ENCODE measurements around the gene MRPL28. TPM values are rescaled to one million over a fixed set of nuclear protein-coding genes. Genes with fewer than 3 reads are reported as not detected.

MRPL28 gene
- total RNA-seq, 1 experiment from 2014 or later: 242 TPM

DNA sequence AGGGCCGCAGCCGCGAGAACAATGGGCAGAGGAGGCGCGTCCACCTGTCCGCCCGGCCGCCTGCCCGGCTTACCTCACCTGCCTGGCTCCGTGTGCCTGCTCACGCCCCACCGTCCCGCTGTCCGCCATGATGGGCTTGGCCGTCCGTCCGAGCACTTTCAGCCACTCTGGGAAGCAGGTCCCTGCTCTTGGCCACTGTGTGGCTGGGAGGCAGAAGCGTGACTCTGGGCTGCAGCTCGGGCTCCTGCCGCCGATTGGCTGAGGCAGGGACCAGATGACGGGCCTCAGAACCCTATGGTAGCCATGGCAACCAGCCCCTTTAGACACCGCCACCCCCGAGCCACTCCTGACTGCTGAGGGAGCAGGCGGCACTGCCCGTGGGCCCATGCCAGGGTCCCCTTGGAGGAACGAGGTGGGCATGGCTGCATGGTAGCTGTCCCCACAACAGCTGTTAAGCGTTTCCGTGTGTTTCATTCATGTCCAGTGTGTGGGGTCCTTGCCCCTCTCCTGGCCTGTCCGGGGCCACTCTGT is 8.9 kb downstream of the MRPL28 start:
- Histone ChIP-seq H3K4me3 (ENCODE audit: insufficient read depth, low read depth, low read length) (no peak overlapping the region), H3K27me3 (ENCODE audit: control insufficient read depth, insufficient read depth, low read length) (no peaks in the 10 kb centered on the region), H3K36me3 (replicated peaks; ENCODE audit: control insufficient read depth, insufficient read depth, low read length) (no peaks in the 10 kb centered on the region)
- DNase-seq: peak; percentile 79

DNA sequence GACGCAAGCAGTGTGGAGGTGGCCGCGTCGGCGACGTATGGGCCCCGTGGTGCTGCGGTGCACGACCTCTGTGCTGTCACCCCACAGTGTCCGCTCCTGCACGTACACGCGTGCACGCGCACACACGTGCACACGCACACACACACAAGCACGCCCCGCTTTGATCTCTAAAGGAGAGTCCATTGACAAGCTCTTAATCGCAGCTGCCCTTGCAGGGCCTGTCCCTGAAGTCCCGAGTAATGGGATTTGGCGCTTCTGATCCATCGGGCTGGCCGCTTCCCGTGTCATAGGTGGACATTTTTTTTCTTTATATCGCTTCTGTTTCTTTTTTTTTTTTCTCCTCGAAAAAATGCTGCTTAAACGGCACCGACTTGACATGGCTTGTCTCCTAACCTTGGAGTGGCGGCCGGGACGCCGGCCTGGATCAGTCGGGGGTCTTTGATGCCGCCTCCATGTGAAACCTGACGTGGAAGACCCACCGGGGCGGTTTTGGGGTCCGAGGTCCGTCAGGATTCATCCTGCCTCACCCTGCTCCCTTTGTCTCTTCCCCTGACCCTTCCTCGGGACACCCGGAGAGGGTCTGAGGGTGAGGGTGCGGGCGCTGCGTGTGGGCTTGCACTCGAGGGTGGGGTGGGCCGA is 9.5 kb downstream of the MRPL28 start:
- H3K27me3 ChIP-seq (ENCODE audit: control insufficient read depth, insufficient read depth, low read length): no peaks in the 10 kb centered on the region
- H3K4me3 ChIP-seq (ENCODE audit: insufficient read depth, low read depth, low read length): no peak overlapping the region
- no peaks in the 10 kb centered on the region for H3K36me3 ChIP-seq (replicated peaks; ENCODE audit: control insufficient read depth, insufficient read depth, low read length)
- no peak for DNase-seq

GRCh38 chr16:359871-360697 is 10.3 kb downstream of the MRPL28 start:
- no peak overlapping the region for H3K4me3 ChIP-seq (ENCODE audit: insufficient read depth, low read depth, low read length)
- no peak for DNase-seq
- H3K36me3 ChIP-seq (replicated peaks; ENCODE audit: control insufficient read depth, insufficient read depth, low read length): no peaks in the 10 kb centered on the region
- H3K27me3 ChIP-seq (ENCODE audit: control insufficient read depth, insufficient read depth, low read length): no peaks in the 10 kb centered on the region

DNA sequence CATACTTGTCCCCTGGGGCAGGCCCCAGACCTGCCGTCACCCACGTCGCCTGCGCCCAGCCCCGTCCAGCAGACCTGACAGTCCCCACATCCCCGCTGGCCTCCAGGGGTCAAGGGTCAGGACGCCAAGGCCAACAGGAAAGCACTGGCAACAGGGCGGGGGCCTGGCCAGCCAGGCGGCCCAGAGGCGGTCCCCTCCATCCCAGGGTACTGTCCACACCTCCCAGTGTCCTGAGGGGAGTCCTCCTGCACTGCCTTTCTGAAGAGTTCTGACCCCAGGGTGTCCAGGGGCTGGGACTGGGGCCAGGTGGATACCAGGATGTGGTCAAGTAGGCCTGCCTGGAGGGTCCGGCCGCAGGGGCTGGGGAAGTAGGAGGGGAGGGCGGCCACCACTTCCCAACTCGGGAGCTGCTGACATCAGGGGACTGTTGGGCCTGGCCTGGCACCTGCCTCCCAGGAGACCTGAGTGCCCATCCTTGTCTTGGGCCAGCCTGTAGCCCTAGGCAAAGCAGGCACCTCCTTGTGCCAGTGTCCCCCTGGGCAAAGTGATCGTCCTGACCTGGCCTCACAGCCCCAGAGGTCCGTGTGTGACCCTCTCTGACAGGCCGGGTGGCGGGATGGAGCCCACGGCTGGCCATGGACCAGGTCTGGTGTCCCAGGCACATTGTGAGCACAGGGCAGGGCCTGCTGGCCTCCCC is 11.1 kb downstream of the MRPL28 start:
- Histone ChIP-seq H3K27me3 (ENCODE audit: control insufficient read depth, insufficient read depth, low read length) (no peaks in the 10 kb centered on the region), H3K36me3 (replicated peaks; ENCODE audit: control insufficient read depth, insufficient read depth, low read length) (no peaks in the 10 kb centered on the region), H3K4me3 (ENCODE audit: insufficient read depth, low read depth, low read length) (no peak overlapping the region)
- no peak for DNase-seq

DNA sequence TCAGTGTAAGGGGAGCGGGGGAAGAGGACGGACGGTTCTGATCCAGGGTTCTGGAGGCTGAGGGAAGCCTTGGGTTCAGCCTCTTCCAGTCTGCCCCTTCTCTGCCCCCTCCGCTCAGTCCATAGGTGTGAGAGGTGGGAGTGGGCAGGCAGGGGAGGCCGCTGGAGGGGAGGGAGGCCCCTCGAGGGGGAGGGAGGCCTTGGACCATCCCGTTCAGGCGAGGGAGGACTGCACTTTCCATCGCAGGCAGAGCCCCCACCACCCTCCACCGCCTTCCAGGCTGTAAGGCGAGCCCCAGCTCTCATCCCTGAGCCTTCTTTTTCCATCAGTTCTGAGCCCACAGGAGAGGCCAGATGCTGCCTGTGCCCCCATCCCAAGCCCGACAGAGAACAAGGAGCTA is 13.6 kb downstream of the MRPL28 start:
- H3K27me3 ChIP-seq (ENCODE audit: control insufficient read depth, insufficient read depth, low read length): no peaks in the 10 kb centered on the region
- H3K36me3 ChIP-seq (replicated peaks; ENCODE audit: control insufficient read depth, insufficient read depth, low read length): no peaks in the 10 kb centered on the region
- H3K4me3 ChIP-seq (ENCODE audit: insufficient read depth, low read depth, low read length): no peak overlapping the region
- DNase-seq: no peak

GRCh38 chr16:354971-355461 is 15.3 kb downstream of the MRPL28 start:
- DNase-seq: no peak
- H3K36me3 ChIP-seq (replicated peaks; ENCODE audit: control insufficient read depth, insufficient read depth, low read length): 0 out of 2 replicates have a peak, but pooled peaks cover 1% of the 10 kb centered on the region
- no peaks in the 10 kb centered on the region for H3K27me3 ChIP-seq (ENCODE audit: control insufficient read depth, insufficient read depth, low read length)
- H3K4me3 ChIP-seq (ENCODE audit: insufficient read depth, low read depth, low read length): no peak overlapping the region

DNA sequence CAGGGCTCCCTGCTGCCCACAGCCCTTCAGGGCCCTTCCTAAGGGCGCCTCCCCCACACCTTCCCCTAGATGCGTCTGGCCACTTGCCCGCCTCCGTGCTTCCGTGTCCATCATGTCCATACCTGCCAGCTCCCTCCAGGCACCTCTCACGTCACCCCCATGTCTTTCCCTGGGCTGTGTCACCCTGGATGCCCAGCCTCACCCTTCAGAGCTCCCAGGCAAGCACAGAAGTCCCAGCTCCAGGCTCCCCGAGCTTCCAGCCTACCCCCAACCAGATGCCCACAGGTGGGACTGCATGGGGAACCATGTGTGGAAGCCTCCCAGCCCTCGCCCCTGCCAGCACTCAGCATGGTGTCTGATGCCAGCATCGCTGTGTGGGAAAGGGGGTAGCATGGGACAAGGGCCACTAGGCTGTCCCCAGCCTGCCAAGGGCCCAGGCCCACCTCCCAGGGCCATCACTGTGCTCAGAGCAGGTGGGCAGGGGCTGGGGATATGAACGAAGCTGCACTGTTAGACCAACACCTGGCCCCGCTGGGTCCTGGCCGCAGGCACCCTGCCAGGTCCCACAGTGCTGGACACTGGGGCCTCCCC is 16.0 kb downstream of the MRPL28 start:
- Histone ChIP-seq H3K4me3 (ENCODE audit: insufficient read depth, low read depth, low read length) (no peak overlapping the region), H3K36me3 (replicated peaks; ENCODE audit: control insufficient read depth, insufficient read depth, low read length) (0 out of 2 replicates have a peak, but pooled peaks cover 1% of the 10 kb centered on the region), H3K27me3 (ENCODE audit: control insufficient read depth, insufficient read depth, low read length) (no peaks in the 10 kb centered on the region)
- no peak for DNase-seq

DNA sequence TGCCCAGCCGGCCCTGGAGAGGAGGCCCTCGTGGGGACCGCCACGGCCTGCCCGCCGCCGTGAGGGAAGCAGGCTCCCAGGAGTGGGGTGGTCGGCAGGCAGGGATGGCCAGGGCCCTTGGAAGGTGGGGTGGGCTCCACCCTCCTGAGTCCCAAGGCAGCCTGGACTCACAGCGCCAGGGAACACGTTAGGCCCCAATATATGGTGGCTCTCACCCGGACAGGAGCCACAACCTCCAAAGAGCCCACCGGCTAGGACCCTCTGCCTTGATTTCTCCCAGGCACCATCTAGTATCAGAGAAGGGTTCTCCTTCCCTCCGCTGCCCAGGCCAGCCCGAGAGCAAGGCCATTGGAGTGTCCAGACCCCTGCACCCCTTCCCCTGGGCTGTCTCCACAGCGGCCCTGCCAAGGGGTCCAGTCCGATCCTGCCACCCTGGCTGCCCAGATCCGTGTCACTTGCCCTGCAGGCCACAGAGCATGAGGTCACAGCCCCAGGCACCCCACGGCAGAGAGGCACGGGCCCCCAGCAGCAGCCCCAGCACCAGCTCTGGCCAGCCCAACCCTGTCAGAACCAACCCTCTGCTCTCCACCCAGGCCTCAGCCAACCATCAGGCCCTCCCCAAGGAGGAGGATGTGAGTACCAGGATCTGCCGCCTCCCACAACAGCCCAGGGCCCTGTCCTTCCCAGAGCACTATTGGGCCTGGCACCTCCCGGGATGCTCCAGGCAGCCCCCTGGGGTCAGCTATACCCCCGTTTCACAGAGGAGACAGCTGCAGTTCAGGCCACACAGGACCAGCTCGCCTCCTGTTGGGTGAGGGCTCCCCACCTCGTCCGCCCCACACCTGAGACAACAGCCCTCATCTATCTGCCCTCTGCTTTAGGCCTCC is 16.7 kb downstream of the MRPL28 start:
- Histone ChIP-seq H3K36me3 (replicated peaks; ENCODE audit: control insufficient read depth, insufficient read depth, low read length) (0 out of 2 replicates have a peak, but pooled peaks cover 1% of the 10 kb centered on the region), H3K27me3 (ENCODE audit: control insufficient read depth, insufficient read depth, low read length) (no peaks in the 10 kb centered on the region), H3K4me3 (ENCODE audit: insufficient read depth, low read depth, low read length) (peak overlapping the region; percentile 52)
- DNase-seq: no peak

- DNase-seq: peak; percentile 99
- no peaks in the 10 kb centered on the region for H3K27me3 ChIP-seq (ENCODE audit: control insufficient read depth, insufficient read depth, low read length)
- 0 out of 2 replicates have a peak, but pooled peaks cover 1% of the 10 kb centered on the region for H3K36me3 ChIP-seq (replicated peaks; ENCODE audit: control insufficient read depth, insufficient read depth, low read length)
- H3K4me3 ChIP-seq (ENCODE audit: insufficient read depth, low read depth, low read length): peak within 1 kb of the TSS; percentile 69
These were observed 17.6 kb downstream of the MRPL28 start, which contains the start of gene AXIN1 for GRCh38 chr16:352547-353403. Gene AXIN1 (minus strand): TSS chr16:352723. CDS start chr16:347025, 5,698 bp downstream.

GRCh38 chr16:351804-352520 is 18.4 kb downstream of the MRPL28 start:
- Histone ChIP-seq H3K36me3 (replicated peaks; ENCODE audit: control insufficient read depth, insufficient read depth, low read length) (0 out of 2 replicates have a peak, but pooled peaks cover 1% of the 10 kb centered on the region), H3K4me3 (ENCODE audit: insufficient read depth, low read depth, low read length) (peak overlapping the region; percentile 69), H3K27me3 (ENCODE audit: control insufficient read depth, insufficient read depth, low read length) (no peaks in the 10 kb centered on the region)
- peak; percentile 79 for DNase-seq

DNA sequence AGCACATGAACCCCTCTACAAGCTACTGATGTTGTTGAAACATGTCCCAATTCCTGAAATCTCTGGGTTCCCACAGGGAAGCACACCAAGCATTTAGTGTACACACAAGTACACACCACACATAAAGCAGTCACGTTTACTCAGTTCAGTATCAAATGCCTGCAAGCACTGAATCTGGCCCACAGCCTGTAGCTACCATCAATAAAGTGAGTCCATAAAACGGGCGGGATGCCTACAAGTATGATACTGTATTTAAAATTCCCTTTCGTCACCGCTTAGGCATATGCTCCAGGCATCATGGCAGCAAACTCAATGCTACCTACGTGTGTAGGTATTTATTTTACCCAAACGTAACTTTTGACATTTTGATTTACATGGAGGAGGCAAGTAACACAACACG is 20.1 kb downstream of the MRPL28 start:
- H3K27me3 ChIP-seq (ENCODE audit: control insufficient read depth, insufficient read depth, low read length): no peaks in the 10 kb centered on the region
- no peak for DNase-seq
- no peak overlapping the region for H3K4me3 ChIP-seq (ENCODE audit: insufficient read depth, low read depth, low read length)
- H3K36me3 ChIP-seq (replicated peaks; ENCODE audit: control insufficient read depth, insufficient read depth, low read length): peaks cover 8% of the 10 kb centered on the region

- peaks cover 10% of the 10 kb centered on the region for H3K36me3 ChIP-seq (replicated peaks; ENCODE audit: control insufficient read depth, insufficient read depth, low read length)
- no peak for DNase-seq
- H3K4me3 ChIP-seq (ENCODE audit: insufficient read depth, low read depth, low read length): no peak overlapping the region
- no peaks in the 10 kb centered on the region for H3K27me3 ChIP-seq (ENCODE audit: control insufficient read depth, insufficient read depth, low read length)
These were observed 21.1 kb downstream of the MRPL28 start for GRCh38 chr16:349211-349610.
